HG02610 (cell line): Measurements from ENCODE around the gene ST7L.
"Not testable (repeated sequence)": the region's sequence is repeated elsewhere in the genome, so short reads cannot be mapped to it uniquely, and the experiment has no call there.

Source experiments
- ATAC-seq: cut with Tn5 transposase; IDR thresholded peaks from one replicate; pipeline ENCODE4 v1.9.1; 2021; ENCODE audit warnings: mild to moderate bottlenecking, moderate library complexity; ENCODE audit not compliant: unreplicated experiment

Gene ST7L, protein sequence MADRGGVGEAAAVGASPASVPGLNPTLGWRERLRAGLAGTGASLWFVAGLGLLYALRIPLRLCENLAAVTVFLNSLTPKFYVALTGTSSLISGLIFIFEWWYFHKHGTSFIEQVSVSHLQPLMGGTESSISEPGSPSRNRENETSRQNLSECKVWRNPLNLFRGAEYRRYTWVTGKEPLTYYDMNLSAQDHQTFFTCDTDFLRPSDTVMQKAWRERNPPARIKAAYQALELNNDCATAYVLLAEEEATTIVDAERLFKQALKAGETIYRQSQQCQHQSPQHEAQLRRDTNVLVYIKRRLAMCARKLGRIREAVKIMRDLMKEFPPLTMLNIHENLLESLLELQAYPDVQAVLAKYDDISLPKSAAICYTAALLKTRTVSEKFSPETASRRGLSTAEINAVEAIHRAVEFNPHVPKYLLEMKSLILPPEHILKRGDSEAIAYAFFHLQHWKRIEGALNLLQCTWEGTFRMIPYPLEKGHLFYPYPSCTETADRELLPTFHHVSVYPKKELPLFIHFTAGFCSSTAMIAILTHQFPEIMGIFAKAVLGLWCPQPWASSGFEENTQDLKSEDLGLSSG

DNA sequence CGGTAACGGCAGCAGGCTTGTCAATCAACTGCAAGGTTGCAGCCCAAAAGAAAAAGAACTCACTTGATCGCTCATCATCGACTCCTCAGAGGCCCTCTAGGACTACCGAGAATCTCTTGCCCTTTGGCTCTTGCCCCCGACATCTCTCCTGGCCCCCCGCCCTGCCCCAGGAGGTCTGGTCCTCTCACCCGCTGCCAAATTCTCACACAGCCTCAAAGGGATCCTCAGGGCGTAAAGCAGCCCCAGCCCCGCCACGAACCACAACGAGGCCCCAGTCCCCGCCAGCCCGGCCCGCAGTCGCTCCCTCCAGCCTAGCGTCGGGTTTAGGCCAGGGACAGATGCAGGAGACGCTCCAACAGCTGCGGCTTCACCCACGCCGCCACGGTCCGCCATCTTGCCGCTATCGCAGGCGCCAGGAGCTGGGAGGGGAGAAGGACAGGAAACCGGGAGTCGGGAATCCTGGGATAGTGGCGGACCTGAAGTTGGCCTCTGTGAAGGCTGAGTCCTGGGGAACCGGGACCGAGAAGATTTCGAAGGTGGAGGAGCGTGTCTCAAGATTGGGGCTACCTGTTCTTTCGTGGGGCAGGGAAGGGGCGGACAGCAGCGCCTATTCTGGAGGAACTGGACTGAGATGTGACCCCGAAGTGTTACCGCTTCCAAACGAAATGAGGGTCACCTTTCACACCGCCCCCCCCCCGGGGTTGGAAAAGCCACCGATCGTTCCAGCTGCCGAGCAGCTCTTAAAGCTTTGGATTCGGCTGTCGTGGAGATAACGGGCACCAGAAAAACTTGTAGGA lies at the start of gene ST7L:
Gene ST7L (minus strand): TSS at position 421 of the 797 bp plus-strand sequence. CDS start 28 bp downstream, at position 393.
- ATAC-seq, result no peak

GRCh38 chr1:112666946-112667345 lies 48.0 kb upstream of the ST7L start:
- ATAC-seq, result peak; percentile 48

- no peak for ATAC-seq
These were observed 46.9 kb upstream of the ST7L start for GRCh38 chr1:112665857-112666256.

- ATAC-seq, result no peak
These were observed 32.3 kb upstream of the ST7L start for GRCh38 chr1:112651205-112651604.

DNA sequence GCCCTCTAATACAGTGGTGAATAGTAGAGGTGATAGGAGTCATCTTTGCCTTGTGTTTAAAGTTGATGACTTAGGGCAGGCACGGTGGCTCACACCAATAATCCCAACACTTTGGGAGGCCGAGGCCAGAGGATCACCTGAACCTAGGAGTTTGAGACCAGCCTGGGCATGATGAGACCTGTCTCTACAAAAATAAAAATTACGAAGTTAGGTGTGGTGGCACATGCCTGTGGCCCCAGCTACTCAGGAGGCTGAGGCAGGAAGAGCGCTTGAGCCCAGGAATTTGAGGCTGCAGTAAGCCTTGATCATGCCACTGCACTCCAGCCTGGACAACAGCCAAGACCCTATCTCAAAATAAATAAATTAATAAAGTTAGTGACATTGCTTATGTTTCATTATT lies 27.3 kb upstream of the ST7L start:
- no peak for ATAC-seq

DNA sequence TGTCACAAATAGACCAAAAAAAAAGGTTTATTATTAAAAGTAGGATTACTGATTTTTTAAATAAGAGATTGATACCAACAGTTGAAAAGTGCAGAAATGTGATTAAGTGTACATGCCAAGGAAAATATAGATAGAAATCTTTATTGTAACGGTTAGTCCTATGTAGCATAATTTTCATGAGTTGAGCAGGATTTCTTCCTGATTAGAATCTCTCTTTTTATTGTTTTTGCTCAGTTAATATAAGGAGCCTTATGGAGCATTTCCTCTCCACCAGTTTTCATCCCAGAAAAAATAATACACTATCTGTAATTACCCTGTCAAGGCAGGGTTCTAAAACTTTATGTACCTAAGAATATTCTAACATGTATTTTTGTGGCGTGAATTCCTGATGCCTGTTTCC lies 24.1 kb upstream of the ST7L start:
- no peak for ATAC-seq

GRCh38 chr1:112640437-112640836 lies 21.5 kb upstream of the ST7L start:
- not testable (repeated sequence) for ATAC-seq

GRCh38 chr1:112638110-112638428 lies 19.1 kb upstream of the ST7L start:
- ATAC-seq, result no peak

DNA sequence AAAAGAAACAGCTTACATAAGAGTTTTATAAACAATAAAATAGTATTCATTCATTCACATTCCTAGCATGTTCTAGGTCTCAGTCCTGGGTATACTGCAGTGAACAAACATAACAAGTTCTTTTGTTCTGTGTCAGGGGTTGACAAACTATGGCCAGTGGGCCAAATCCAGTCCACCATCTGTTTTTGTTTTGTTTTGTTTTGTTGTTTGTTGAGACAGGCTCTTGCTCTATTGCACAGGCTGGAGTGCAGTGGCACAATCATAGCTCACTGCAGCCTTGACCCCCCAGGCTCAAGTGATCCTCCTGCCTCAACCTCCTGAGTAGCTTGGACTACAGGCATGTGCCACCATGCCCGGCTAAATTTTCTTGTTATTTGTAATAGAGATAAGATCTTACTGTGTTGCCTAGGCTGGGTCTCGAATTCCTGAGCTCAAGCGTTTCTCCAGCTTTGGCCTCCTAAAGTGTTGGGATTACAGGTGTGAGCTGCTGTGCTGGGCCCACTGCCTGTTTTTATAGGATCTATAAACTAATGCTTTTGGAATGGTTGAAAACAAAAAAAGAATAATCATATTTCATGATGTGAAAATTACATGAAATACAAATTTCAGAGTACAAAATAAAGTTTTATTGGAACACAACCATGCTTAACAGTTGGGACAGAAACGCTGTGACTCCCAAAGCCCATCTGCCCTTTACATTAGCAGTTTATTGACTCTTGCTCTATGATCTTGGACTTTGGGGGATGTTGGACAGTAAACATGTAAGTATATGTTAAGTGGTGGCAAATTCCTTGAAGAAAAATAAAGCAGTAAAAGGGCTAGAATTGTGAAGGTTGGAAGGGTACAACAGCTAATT lies 18.5 kb upstream of the ST7L start:
- no peak for ATAC-seq

- peak; percentile 48 for ATAC-seq
These were observed 17.8 kb upstream of the ST7L start for GRCh38 chr1:112636597-112637253.

DNA sequence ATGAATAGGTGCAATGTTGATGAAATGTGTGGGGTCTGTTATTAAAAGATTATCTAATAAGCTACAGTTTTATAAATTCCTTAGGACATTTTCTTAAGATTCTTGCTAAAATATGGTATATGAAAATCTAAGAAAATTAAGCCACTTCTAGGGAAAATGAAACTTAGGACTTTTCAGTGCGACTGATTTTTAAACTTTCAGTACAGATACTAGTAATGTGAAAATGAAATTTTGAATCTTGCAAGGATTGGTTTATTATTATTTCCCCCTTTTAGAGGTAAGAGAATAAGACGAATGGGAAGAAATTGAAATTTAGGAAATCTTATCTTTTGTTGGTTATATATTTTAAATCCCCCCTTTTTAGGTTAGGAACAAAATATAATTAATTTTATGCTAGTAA lies 17.1 kb upstream of the ST7L start:
- no peak for ATAC-seq

DNA sequence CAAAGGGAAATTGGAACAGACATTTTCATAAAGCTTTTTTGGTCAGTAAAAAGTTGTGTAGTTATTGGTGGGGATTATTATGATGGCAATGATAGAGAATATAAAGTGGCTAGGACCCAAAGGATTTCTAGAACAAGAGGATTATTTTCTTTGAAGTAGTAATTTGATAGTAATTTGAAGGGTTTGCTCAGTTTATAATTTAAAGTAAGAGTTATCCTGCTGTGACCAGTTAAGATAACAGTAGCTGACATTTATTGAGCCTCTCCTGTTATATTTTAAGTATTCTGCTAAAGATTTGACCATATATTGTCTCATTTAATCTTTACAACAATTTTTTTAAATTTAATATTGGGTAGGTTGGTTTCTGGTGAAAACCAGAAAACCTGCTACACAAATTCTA lies 15.4 kb upstream of the ST7L start:
- ATAC-seq, result no peak

DNA sequence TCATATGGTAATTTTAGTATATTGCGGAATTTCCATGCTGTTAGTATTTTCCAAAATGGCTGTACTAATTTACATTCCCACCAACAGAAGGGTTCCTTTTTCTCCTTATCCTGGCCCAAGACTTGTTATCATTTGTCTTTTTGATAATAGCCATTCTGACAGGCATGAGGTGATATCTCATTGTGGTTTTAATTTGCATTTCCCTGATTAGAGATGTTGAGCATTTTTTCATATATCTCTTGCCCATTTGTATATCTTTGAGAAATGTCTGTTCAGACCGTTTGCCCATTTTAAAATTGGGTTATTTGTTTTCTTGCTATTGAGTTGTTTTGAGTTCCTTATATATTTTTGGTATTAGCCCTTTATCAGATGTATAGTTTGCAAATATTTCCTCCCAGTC lies 14.7 kb upstream of the ST7L start:
- ATAC-seq, result no peak

- ATAC-seq, result no peak
These were observed 10.3 kb upstream of the ST7L start for GRCh38 chr1:112629256-112629655.

DNA sequence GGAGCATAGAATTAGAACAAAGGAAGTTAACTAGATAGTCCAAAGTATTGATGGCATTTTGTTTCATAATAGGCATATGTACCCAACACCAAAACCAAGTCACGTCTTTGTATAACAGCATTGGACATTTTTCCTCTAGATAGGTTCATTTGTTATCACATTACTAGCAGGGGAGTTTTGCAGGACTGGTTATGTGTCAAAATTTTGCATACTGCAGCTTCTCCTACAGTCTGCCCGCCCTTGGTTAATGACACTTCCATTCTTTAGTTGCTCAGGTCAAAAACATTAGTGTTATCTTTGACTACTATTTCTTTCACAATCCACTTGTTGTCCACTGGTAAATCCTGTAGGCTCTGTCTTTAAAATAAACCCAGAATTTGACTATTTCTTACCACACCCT lies 9.6 kb upstream of the ST7L start:
- ATAC-seq, result no peak

GRCh38 chr1:112626887-112627286 lies 7.9 kb upstream of the ST7L start:
- ATAC-seq, result no peak

GRCh38 chr1:112626193-112626592 lies 7.3 kb upstream of the ST7L start:
- no peak for ATAC-seq

- no peak for ATAC-seq
These were observed 6.8 kb upstream of the ST7L start for GRCh38 chr1:112625696-112626095.

DNA sequence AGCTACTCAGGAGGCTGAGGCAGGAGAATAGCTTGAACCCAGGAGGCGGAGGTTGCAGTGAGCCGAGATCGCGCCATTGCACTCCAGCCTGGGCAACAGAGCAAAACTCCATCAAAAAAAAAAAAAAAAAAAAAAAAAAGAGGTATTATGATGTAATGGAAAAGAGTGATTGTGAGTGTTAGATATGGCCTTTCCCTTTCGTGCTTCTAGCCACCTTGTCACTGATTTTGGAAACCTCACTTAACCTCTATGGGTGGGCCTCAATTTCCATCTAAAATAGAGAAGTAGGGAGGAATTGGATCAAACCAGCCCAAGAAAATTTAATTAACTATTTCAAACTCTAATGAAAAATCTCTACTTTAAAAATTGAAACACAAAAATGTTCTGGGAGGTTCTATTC lies 5.6 kb upstream of the ST7L start:
- ATAC-seq, result not testable (repeated sequence)

DNA sequence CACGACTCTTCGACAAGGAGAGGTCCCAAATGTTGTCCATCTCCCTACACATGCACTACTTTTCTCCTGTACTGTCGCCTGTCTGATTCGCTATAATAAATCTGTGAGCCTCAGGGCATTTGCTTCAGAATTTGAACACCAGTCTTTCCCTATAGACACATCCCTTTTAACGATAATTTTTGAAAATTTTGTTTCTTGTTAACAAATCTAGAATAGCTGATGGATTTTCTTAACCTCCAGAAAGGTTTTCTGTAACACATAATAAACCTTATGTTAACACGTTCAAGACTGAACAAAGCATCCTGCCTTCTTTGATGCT lies 1.4 kb upstream of the ST7L start:
- ATAC-seq, result no peak
